RWPE2 (cell line): Measurements from ENCODE around the gene KCNMB2.

ENCODE experiments used
- ATAC-seq: fragments of 200-7000 bp; cut with Tn5 transposase; 3 replicates; pipeline ENCODE4 v1.9.1; 2021; ENCODE audit warnings: low read depth
- DNase-seq: peaks from one replicate; pipeline ENCODE4 v3.0.0-alpha.2; 2020; ENCODE audit warnings: low spot score
- H3K27ac ChIP-seq: fragments of 450-650 bp; 2 replicates; pipeline ENCODE4 v1.5.1; 2017; ENCODE audit warnings: mild to moderate bottlenecking; ENCODE audit not compliant: poor library complexity, severe bottlenecking
- H3K27me3 ChIP-seq: fragments of 250-450 bp; sonication (Bioruptor Pico); 2 replicates; pipeline ENCODE4 v1.5.1; 2021; ENCODE audit warnings: mild to moderate bottlenecking, moderate library complexity; ENCODE audit not compliant: insufficient read depth, poor library complexity, severe bottlenecking
- H3K36me3 ChIP-seq: fragments of 250-450 bp; sonication (Bioruptor Pico); 2 replicates; pipeline ENCODE4 v1.5.1; 2020; ENCODE audit warnings: low read depth, mild to moderate bottlenecking, moderate library complexity
- H3K4me1 ChIP-seq: fragments of 250-450 bp; sonication (Bioruptor Pico); 2 replicates; pipeline ENCODE4 v1.5.1; 2021; ENCODE audit warnings: mild to moderate bottlenecking, moderate library complexity; ENCODE audit not compliant: insufficient read depth, poor library complexity, severe bottlenecking
- H3K4me3 ChIP-seq: fragments of 250-450 bp; sonication (Bioruptor Pico); 2 replicates; pipeline ENCODE4 v1.5.1; 2021; ENCODE audit warnings: mild to moderate bottlenecking, moderate library complexity; ENCODE audit not compliant: severe bottlenecking
- H3K9me3 ChIP-seq: fragments of 250-450 bp; sonication (Bioruptor Pico); 2 replicates; pipeline ENCODE4 v1.5.1; 2021; ENCODE audit warnings: mild to moderate bottlenecking, moderate library complexity; ENCODE audit not compliant: severe bottlenecking
- TF ChIP-seq, protein P1 (sequence below): fragments of 450-650 bp; IDR thresholded peaks from one replicate; pipeline ENCODE4 v1.5.1; 2017; ENCODE audit warnings: mild to moderate bottlenecking, moderate library complexity; ENCODE audit not compliant: poor library complexity, severe bottlenecking

Gene KCNMB2

GRCh38 chr3:178787960-178788359 is 251.7 kb downstream of the KCNMB2 start:
- H3K4me3 ChIP-seq: no peak overlapping the region
- DNase-seq (no peak), ATAC-seq (no peak)
- H3K27ac ChIP-seq: no peak overlapping the region
- no peaks in the 10 kb centered on the region for H3K36me3 ChIP-seq
- TF ChIP-seq, protein P1, sequence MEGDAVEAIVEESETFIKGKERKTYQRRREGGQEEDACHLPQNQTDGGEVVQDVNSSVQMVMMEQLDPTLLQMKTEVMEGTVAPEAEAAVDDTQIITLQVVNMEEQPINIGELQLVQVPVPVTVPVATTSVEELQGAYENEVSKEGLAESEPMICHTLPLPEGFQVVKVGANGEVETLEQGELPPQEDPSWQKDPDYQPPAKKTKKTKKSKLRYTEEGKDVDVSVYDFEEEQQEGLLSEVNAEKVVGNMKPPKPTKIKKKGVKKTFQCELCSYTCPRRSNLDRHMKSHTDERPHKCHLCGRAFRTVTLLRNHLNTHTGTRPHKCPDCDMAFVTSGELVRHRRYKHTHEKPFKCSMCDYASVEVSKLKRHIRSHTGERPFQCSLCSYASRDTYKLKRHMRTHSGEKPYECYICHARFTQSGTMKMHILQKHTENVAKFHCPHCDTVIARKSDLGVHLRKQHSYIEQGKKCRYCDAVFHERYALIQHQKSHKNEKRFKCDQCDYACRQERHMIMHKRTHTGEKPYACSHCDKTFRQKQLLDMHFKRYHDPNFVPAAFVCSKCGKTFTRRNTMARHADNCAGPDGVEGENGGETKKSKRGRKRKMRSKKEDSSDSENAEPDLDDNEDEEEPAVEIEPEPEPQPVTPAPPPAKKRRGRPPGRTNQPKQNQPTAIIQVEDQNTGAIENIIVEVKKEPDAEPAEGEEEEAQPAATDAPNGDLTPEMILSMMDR: no peak
- no peaks in the 10 kb centered on the region for H3K4me1 ChIP-seq
- H3K9me3 ChIP-seq: no peaks in the 10 kb centered on the region
- no peaks in the 10 kb centered on the region for H3K27me3 ChIP-seq

DNA sequence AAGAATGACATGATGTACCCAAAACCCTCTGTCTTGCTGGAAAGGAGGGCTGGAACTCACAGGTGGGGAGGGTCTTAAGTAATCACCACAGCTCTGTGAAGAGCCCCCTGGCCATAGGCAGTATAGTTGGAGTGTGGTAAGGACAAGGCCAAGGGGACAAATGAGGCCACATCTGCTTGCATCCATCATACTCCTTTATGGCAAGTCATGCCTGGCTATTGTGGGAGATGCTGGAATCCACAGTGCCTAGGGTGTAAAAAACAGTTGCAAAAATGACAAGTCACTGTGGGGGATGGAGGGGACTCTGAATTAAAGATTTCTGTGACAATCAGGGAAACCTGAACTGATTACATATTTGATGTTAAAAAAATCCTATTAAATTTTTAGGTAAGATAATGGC is 258.5 kb downstream of the KCNMB2 start:
- ATAC-seq (no peak), DNase-seq (no peak)
- Histone ChIP-seq H3K4me1 (no peaks in the 10 kb centered on the region), H3K27ac (no peak overlapping the region), H3K9me3 (no peaks in the 10 kb centered on the region), H3K36me3 (no peaks in the 10 kb centered on the region), H3K27me3 (no peaks in the 10 kb centered on the region), H3K4me3 (no peak overlapping the region)
- TF ChIP-seq, protein P1: no peak

DNA sequence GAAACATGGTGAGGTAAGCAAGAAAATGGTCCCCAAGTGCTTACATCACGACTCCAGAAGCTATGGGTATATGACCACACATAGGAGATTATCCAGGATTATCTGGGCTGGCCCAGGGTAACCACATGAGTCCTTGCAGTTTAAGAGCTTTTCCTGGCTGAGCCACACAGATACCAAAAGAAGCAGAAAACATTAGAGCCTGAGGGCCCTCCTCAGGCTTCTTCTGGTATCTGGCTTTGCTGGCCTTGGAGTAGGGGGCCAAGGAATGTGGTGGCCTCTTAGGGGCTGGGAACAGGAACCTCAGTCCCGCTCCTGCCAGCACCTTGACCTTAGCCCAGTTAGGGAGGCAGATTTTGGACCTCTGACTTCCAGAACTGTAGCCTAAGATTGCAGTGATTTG is 259.1 kb downstream of the KCNMB2 start:
- H3K9me3 ChIP-seq: no peaks in the 10 kb centered on the region
- no peak overlapping the region for H3K27ac ChIP-seq
- no peak for DNase-seq
- no peaks in the 10 kb centered on the region for H3K27me3 ChIP-seq
- no peak overlapping the region for H3K4me3 ChIP-seq
- ATAC-seq: no peak
- TF ChIP-seq, protein P1: no peak
- H3K4me1 ChIP-seq: no peaks in the 10 kb centered on the region
- no peaks in the 10 kb centered on the region for H3K36me3 ChIP-seq

- DNase-seq (no peak), ATAC-seq (no peak)
- no peaks in the 10 kb centered on the region for H3K4me1 ChIP-seq
- no peak overlapping the region for H3K4me3 ChIP-seq
- H3K27ac ChIP-seq: no peak overlapping the region
- TF ChIP-seq, protein P1: no peak
- H3K27me3 ChIP-seq: no peaks in the 10 kb centered on the region
- no peaks in the 10 kb centered on the region for H3K36me3 ChIP-seq
- H3K9me3 ChIP-seq: no peaks in the 10 kb centered on the region
These were observed 266.0 kb downstream of the KCNMB2 start for GRCh38 chr3:178802259-178802658.

DNA sequence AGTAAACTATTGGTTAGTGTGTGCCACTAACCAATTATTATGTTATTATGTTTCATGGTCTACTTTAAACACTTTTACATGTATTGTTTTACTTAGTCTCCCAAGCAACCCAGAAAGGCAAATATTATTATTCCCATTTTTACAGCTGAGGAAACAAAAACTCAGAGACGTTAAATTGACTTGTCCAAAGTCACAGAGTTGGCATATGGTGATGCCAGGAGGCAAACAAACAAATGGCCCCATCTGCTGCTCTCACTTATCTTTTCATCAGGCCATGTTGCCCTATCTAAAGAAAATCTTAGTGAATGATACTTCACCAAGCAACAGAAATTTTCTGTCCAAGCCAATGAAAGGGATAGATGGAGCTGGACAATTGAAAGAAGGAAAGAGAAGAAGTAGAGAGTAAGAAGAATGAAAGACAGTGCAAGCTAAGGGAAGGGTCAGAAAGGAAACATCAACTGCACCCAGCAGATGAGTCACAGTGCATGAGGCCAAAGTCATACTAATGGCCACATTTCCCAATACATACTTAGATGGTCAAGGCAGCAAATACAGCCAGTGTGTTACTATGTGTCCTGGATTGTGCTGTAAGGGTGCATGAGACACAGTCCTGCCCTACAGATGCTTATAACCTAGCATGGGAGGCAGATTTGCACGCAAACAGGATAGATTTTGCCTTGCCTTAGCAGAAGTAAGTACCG is 266.9 kb downstream of the KCNMB2 start:
- Histone ChIP-seq H3K27ac (no peak overlapping the region), H3K36me3 (no peaks in the 10 kb centered on the region), H3K27me3 (no peaks in the 10 kb centered on the region), H3K4me3 (no peak overlapping the region), H3K9me3 (no peaks in the 10 kb centered on the region), H3K4me1 (no peaks in the 10 kb centered on the region)
- ATAC-seq: no peak
- TF ChIP-seq, protein P1: no peak
- DNase-seq: no peak
